Adrenal gland (tissue), 5 donors: Measurements from ENCODE around the gene NDUFB8.

Experiments
- POLR2A ChIP-seq, 2 donors: fragments of 450-650 bp; IDR thresholded peaks; one replicate each; pipeline ENCODE4 v1.6.1; 2017; ENCODE audit warnings: antibody characterized with exemption in 2 of 2, mild to moderate bottlenecking in 2 of 2, moderate library complexity in 1 of 2
- TF ChIP-seq, protein P1 (sequence below), 6 experiments: fragments of 450-650 bp in 4 of 6; fragments of 200-600 bp in 2 of 6; sonication (generic) in 1 of 6; IDR thresholded peaks; 1 replicate in 5 of 6; 2 replicates in 1 of 6; pipeline versions ENCODE4 v1.5.1 to v1.8.0; 2016 to 2021; ENCODE audit warnings: antibody characterized with exemption in 6 of 6, mild to moderate bottlenecking in 2 of 6, moderate library complexity in 1 of 6
- donor health status: DM: no; HTN: no; CAD: no.

DNA sequence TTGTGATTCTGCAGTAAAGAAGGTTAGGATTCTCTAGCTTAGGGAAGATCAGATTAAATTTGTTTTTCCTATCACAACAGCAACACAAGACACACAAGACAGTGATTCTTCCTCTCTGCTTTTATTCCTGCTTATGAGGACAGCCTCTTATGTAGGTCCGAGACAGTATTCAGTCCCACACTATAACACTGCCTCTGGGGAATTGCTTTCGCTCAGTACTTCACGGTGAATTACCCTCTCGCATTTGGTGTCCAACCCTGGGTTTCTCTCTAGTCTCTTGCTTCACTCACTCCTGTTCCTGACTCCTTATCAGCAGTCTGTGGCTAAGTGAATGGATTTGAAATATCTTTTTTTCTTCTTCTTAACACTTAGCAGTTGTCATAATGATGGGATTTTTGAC, 7.8 kb upstream of the NDUFB8 start:
- TF ChIP-seq, protein P1, sequence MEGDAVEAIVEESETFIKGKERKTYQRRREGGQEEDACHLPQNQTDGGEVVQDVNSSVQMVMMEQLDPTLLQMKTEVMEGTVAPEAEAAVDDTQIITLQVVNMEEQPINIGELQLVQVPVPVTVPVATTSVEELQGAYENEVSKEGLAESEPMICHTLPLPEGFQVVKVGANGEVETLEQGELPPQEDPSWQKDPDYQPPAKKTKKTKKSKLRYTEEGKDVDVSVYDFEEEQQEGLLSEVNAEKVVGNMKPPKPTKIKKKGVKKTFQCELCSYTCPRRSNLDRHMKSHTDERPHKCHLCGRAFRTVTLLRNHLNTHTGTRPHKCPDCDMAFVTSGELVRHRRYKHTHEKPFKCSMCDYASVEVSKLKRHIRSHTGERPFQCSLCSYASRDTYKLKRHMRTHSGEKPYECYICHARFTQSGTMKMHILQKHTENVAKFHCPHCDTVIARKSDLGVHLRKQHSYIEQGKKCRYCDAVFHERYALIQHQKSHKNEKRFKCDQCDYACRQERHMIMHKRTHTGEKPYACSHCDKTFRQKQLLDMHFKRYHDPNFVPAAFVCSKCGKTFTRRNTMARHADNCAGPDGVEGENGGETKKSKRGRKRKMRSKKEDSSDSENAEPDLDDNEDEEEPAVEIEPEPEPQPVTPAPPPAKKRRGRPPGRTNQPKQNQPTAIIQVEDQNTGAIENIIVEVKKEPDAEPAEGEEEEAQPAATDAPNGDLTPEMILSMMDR (IDR thresholded peaks at IDR 0.05), result no peak
- no peak for TF ChIP-seq POLR2A (IDR thresholded peaks at IDR 0.05)
